RCC 7860 (cell line): ENCODE measurements around the gene SHC3.

Experiments
- DNase-seq: peaks from one replicate; pipeline ENCODE4 v3.0.0-alpha.2; 2015; ENCODE audit warnings: low spot score
- FAIRE-seq: peaks from 2 replicates; lab custom pipeline; 2012; peaks lifted over from hg19 to GRCh38; lab: Jason Lieb, UNC

The SHC3 gene

DNA sequence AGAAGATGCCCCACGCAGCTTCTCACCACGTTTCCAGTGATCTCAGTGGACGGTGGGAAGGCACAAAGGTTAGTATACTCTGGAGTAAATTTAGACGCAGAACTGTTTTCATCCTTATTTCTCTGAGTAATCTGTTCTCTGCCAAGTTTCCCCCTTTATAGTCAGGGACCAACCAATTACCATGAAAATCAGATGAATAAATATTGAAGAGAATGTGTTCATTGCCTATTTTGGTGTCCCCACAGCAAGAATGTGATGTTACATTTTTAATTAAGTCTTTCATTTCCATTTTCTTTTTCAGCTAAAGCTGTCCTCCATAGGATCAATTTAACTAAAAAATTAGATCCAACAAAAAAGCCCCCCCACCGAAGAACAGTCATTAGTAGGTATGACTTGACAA, 146.0 kb downstream of the SHC3 start:
- DNase-seq: no peak
- FAIRE-seq: no peak

DNA sequence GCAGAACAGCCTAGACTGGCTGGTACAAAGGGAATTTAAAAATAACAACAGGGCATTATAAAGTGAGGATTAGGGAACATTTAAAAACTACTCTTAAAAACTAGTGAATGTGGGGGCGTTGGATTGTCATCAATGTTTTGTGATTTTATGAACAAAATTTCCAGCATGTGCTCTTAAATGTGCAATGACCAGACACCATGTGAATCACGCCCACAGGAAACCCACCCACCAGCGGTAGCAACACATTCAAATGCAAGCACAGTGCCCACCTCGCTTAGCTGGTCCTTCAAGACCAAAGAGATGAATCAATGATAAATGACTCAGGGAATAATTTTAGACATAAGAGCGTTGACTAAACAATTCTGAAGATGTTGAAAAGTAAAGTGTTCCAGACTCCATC, 146.4 kb downstream of the SHC3 start:
- no peak for DNase-seq

DNA sequence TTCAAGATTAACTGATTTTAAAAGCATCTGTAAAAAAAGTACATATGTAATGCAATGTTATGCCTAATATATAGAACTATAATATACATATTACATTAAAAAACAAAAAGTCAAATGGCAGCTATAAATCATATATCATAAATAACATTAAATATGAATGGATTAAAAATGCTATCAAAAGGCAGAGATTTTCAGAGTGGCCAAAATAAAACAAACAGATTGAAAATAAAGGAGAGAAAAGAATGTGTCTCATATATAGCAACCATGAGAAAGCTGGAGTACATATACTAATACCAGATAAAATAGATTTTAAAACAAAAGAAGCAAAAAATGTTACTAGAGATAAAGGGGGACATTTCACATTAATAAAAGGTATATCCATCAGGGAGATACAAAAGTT, 148.8 kb downstream of the SHC3 start:
- no peak for FAIRE-seq
- no peak for DNase-seq

More for the DNA sequence above, 146.4 kb downstream of the SHC3 start:
- FAIRE-seq: no peak

DNA sequence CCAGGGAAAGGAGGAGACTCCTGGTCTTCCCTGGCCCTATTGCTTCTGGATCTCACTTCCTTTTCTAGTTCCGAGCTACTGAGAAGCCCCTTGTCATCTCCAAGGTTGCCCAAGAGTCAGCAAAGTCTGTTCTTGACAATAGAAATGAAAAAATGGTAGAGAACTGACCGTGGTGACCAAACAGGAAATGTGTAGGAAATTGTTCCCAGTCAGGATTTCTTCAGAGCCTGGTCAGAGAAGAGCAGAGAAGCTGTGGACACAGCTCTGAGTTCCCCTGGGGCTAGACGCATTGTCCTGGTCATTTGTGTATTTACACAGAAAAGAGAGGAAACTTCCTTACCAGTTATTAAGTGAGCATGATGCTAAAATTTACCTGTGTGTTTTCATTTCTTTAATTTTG, 151.7 kb downstream of the SHC3 start:
- no peak for FAIRE-seq
- DNase-seq: no peak

DNA sequence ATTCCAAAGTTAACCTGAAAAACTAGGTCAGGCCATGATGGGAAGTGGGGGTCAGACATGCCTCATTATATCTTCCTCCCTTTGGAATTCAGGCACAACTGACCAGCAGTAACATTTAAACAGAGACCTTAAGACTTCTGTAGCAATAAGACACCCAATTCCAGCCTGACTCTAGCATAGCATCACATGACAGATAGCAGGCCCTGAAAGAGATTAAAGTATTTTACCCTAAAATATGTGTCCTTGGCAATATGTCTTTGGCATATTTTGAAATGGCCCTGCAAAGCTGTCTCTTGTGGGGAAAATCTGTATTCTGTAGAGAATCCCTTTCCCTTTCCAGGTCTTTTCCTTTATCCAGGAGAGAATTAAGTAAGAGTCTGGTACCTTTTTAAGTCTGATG, 153.1 kb downstream of the SHC3 start:
- FAIRE-seq: no peak
- no peak for DNase-seq

DNA sequence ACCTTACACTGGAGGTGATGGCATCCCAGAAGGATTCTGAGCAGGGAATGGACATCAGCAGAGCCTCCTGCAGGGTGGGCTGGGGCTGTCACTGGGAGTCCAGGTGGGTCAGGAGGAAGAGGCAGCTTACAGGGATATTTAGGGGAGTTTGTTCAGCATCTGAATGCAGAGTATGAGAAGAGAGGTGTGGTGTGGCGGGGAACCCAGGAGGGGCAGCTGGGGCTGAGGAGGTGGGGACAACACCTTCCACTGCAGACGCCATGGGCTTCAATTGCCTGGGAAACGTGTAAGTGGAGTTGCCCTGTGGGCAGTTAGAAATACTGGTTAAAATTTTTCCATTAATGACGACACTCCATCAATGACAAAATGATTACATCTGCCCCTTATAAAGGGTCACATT, 153.9 kb downstream of the SHC3 start:
- DNase-seq (no peak), FAIRE-seq (no peak)

DNA sequence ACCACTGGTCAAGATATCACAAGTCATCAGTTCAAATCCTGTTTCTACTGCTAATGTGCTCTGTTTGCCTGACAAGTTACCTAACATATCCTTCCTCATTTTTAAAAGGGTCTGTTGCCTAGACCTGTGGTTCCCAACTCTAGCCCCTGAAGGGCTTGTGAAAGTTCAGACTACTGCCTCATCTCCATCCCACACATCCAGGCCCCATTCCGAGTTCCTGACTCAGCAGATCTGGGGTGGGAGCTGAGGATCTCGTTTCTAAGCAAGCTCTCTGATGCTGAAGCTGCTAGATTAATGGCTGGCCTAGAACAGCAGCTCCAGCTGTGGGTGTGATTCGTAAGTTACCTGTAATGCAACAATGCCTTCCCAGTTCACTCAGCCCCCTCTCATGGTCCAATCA, 154.9 kb downstream of the SHC3 start:
- FAIRE-seq: no peak
- DNase-seq: no peak

DNA sequence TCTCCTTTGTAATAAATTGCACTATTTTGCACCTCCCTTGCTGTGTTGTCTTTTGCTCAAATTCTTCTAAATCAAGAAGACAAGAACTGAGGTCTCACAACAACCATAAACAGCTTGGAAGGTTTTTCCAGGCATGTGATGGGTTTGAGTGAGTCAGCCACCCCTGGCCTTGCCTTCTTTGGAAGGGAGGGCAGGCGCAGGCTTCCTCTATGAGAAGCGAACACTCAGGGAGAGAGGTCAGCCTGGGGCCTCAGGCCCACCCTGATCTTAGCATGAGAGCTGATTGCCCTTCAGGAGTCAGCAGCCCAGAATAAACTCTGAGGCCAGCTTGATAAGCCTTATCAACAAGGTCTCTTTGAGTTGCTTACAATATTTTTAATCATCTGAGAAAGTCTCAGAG, 155.7 kb downstream of the SHC3 start:
- no peak for FAIRE-seq
- no peak for DNase-seq

DNA sequence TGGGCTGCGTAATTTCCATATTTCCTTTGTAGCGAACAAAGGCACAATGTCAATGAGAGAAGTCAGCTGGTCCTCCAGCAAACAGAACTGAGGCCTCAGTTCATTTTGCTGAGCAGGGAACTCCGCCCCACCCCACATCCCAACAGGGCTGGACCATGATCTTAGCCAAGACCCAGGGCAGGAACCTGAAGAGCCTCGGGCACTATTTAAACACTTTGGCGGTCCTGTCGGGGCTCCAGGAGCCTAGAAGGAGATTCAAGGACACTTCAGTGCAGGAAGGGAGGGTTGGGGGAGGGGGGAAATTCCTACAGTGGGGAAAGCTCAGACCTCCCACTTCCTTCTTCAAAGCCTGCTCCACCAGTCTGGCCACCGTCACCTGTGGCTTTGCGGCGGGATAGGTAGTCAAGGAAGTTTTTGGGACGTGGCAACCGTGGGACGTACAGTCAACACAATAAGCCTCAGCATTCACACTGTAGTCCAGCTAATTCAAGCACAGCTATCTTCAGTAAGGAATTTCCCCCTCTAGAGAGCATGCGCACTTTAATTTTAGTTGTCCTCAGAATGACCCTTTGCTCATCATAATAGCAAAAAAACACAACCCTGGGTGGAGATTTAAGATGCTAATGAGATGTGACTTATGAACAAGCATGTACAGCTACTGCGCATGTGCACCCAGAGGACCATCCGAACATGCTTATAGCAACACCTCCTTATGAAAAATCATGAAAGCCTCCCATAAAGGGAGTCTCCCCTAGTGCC, 156.4 kb downstream of the SHC3 start:
- DNase-seq (no peak), FAIRE-seq (no peak)

DNA sequence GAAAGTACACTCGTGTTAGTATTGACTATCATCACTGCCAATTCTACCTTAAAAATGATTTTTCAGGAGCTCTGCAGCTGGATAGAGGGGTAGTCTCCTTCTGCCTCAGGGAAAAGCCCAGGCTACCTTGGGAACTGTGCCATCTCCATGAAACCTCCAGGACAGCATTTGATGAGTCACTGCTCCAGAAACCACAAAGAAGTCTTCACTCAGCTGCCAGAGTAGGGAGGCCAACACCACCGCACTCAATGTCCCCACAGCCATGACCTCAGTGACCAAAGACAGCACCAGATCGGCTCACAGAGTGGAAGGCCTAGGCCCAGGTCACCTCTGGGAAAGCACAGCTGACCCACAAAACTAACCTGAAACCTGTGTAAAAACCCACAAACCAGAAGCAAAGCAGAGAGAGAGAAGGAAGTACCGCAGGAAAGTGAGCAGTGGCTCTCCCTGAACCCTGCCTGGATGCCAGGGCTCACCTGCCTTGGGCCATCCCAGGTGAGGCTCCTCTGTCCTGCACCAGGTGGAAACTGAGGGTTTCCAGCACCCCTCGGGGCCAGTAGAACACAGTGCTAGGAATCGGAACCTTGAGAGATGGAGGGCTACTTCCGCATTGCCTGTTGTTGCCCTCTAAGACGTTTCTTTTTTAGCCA, 157.3 kb downstream of the SHC3 start:
- peak; percentile 96 for FAIRE-seq
- peak; percentile 93 for DNase-seq

DNA sequence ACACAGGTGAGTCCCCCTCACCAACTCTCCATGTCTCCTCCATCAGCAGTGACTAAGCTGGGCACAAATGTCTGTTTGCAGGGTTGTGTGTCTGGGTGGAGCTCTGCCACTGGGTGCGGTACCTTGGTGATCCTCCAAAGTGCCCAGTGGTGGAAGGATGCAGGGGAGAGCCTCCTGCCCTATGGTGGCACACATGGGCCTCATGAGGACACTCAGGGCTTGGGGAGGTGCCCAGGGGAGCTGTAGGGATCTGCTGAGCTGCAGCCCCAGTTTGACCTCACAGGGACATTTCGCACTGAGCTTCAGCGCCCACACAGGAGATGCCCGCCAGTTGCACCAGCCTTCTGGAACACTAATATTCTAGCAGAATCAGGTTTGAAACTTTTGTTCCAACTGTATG, 157.9 kb downstream of the SHC3 start:
- no peak for FAIRE-seq

DNA sequence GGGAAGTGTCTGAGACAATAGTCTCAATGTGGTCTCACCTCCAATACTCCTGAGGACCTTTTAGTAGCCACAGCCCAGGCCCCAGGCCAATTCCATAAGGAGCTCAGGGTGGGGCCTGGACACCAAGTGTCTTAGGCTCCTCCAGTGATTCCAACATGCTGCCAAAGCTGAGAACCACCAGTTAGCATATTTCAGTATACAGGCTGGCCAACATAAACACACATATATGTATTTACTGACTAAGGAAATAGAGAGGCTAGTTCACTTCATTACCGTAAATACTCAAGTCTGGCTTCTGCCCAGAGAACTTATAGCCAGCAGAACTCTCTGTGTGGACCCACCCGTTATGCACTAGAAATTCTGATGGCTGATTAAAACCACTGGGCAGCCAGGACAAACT, 163.3 kb downstream of the SHC3 start:
- DNase-seq: no peak
- FAIRE-seq: no peak

More for the DNA sequence above, 157.9 kb downstream of the SHC3 start:
- DNase-seq: no peak

DNA sequence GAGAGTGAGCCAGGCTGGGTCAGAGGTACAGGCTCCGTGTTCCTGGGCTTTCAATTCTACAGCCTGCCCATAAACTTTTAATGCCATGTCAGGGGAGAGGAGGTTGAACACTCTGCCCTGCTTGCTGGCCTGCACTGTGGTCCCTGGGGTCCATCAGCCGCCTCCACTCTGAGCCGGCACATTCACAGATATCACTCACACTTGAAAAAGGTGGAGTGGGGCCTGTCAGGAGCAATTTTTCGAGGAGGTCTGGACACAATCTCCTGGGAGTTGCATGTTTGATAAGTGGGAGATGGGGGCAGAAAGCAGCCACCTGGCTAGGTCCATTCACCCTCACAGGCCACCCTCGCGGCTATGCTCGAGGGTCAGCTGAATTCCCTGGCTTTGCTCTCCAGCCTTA, 164.5 kb downstream of the SHC3 start:
- FAIRE-seq: no peak

DNA sequence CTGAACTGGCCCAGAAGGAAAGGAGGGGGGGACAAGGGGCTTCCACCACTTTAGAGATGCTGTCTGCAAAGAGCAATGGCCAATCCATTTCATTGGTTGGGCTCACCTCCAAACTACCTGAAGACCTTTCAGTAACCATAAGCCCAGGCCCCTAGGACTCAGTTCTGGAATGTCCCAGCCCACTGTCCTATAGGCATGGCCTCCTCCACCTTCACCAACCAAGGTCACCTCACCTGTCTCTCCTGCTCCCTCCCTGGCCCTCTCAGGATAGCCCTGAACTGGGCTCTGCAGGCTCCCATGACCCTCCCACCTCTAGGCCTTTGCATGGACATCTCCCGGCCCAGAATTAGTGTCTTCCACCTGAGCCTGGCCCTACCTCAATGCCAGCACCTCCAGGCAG, 165.0 kb downstream of the SHC3 start:
- FAIRE-seq (no peak), DNase-seq (no peak)

More for the DNA sequence above, 164.5 kb downstream of the SHC3 start:
- DNase-seq: no peak

DNA sequence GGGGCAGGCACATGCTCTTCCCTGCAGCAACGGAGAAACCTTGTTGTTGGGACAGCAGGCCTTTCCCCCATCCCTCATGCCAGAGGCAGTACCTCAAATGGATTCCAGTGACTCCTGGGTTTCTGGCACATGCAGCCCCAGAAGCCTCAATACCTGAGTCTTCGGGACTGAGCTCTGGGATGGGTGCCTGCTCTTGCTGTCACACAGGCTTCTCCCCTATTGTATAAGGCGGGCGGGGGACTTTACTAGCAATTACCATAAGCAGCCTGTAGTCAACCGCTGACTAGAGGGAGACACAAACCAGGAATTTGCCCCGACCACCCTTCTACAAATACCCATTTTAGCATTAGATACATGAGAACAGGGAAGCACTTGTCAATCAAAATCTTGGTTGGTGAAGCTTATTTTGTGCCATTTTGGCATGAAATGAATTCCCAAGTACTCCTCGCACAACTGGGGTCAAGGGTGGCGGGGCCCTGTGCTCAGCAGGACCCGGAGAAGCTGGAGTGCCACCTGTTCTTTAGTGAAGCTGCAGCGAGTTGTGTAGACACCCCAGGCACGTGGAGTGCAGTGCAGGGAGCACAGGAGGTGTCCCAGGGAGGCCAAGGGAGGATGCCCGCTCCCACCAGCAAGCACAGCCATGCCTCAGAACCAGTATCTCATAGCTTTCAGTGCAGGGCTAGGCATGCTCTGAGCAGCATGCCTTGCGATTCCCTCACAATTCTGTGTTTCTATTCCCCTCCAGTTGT, 166.2 kb downstream of the SHC3 start:
- FAIRE-seq: no peak

DNA sequence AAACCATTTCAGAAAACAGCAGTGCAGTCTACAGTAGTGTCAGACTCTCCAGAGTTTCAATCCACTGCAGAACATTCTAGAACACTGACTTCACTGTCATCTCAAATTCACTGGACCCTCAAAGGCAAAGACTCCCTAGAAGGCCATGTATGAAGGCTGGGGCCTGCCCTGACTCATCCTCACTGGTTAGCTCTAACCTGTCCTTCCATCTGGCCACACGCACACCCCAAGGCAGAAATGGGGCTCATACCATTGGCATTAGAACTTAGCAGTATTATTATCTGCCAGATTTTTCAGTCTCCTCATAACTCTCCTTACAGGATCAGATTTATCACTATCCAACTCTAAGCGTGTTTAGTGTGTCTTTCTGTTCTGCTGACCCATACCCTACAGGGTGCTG, 166.9 kb downstream of the SHC3 start:
- no peak for FAIRE-seq

More for the DNA sequence above, 166.2 kb downstream of the SHC3 start:
- DNase-seq: no peak

DNA sequence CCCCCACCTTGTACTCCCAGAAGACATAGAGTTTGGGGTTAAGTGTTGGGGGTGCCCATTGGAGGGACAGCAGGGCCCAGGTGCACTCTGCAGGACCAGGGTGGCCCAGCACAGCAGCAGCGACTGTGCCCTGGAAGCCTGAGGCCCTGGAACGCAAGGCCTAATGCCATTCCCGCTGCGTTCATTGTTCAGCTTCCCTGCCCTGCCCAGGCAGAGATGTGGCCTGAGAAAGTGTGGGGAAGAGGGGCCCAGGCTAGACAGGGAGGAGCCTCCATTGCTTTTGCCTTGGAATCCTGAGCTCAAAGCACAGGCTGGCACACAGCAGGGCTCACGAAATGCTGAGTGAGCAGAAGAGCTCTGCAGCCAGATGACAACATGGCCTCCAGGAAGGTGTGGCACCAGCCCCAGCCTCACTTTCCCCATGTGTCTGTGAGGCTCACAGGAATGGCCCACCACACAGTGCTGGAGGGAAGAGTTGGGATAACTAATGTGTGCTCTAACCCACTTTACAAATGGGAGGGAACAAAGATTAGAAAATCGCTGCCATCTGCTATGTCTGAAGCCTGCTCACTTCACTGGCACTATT, 168.0 kb downstream of the SHC3 start:
- no peak for DNase-seq
- no peak for FAIRE-seq

More for the DNA sequence above, 166.9 kb downstream of the SHC3 start:
- DNase-seq: no peak

DNA sequence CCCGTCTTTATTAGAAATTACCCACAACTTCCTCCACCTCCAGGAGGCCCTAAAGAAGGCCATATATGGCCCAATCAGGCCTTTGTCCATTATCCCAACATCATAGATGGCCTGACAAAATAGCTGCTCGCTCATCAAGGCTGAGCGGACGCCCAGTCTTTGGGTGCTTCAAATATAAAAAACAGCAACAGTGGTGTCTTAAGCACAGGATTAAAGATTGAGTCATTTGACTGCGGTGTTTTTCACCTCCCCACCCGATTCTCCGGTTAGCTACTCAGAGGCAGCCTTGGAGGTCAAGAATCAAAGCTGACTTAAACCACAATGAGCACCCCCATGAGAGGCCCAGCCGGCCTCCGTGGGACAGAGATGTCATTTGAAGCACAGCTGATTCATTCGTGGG, 168.6 kb downstream of the SHC3 start:
- DNase-seq (no peak), FAIRE-seq (no peak)

DNA sequence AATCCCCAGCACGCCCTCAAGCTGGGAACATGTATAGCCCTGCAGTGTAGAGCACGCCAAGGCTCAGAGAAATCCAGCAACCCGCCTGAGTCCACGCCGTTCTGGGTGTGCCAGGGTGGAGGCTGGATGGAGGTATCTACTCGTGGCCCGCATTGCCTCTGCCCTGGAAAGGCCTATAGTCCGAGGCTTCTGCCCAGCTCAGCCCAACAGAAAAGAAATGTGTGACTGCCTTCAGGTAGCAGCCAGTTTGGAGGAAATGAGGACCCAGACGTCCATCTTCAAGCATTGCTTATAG, 169.1 kb downstream of the SHC3 start:
- FAIRE-seq (no peak), DNase-seq (no peak)

DNA sequence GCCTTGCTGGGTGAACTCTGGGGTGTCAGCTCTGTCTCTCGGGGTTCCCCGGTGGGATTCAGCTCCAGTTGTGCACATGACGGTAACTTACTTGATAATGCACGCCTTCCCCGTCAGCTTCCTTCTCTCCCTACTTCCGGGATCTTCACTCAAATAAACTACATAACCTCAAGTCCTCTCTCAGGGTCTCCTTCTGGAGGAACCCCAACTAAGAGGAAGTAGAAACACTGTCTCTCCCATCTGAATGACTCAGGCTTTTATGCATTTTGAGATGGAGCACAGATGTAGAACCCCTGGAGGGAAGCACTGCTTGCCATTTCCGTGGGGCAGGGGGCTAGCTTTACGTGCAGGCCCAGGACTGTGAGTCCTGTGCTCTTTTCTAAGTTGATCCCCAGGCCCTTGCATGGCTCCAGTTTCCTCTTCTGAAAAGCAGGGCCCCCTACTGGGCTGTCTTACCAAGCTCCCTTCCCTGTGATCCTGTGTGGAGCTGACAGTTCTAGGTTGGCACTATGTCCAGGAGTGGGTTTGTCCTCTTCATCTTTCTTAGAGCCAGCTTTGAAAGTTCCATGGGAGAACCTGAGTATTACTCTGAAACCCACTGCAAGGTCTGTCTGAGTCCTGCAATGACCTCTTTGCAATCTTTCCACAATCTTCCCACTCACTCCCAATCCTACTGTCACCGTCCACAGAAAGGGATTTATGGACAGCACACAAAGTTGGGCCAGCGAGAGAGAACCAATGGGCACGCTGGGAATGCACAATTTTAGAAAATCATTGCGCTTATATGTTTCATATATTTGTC, 169.7 kb downstream of the SHC3 start:
- FAIRE-seq (no peak), DNase-seq (no peak)
